GM19023 (cell line): ENCODE results near the gene DYNC1LI2.
"Not testable (repeated sequence)": the region's sequence is repeated elsewhere in the genome, so short reads cannot be mapped to it uniquely, and the experiment has no call there.

ENCODE experiments used
- ATAC-seq: cut with Tn5 transposase; IDR thresholded peaks from one replicate; pipeline ENCODE4 v1.9.1; 2021; ENCODE audit warnings: mild to moderate bottlenecking, moderate library complexity; ENCODE audit not compliant: unreplicated experiment

The DYNC1LI2 gene

GRCh38 chr16:66751303-66751991, at the start of gene DYNC1LI2:
Gene DYNC1LI2, minus strand, starts transcription at chr16:66751609. Its CDS starts 18 bp downstream, at chr16:66751591.
- peak; percentile 90 for ATAC-seq

- ATAC-seq: no peak
These were observed 49.4 kb upstream of the DYNC1LI2 start for GRCh38 chr16:66800856-66801255.

GRCh38 chr16:66798161-66798560, 46.8 kb upstream of the DYNC1LI2 start:
- ATAC-seq: no peak

- ATAC-seq: not testable (repeated sequence)
These were observed 42.6 kb upstream of the DYNC1LI2 start for GRCh38 chr16:66793984-66794383.

GRCh38 chr16:66790130-66790733, 38.8 kb upstream of the DYNC1LI2 start:
- ATAC-seq: no peak

GRCh38 chr16:66787427-66787826, 36.0 kb upstream of the DYNC1LI2 start:
- no peak for ATAC-seq

GRCh38 chr16:66786551-66786950, 35.1 kb upstream of the DYNC1LI2 start:
- no peak for ATAC-seq

GRCh38 chr16:66776457-66776856, 25.0 kb upstream of the DYNC1LI2 start:
- no peak for ATAC-seq

- no peak for ATAC-seq
These were observed 23.6 kb upstream of the DYNC1LI2 start for GRCh38 chr16:66774981-66775380.

- no peak for ATAC-seq
These were observed 6.7 kb upstream of the DYNC1LI2 start for GRCh38 chr16:66758086-66758485.

- no peak for ATAC-seq
These were observed 3.4 kb upstream of the DYNC1LI2 start for GRCh38 chr16:66754819-66755218.

- no peak for ATAC-seq
These were observed 2.8 kb upstream of the DYNC1LI2 start for GRCh38 chr16:66754211-66754610.

GRCh38 chr16:66752958-66753357, 1.5 kb upstream of the DYNC1LI2 start:
- ATAC-seq: no peak

GRCh38 chr16:66752379-66752778, 970 bp upstream of the DYNC1LI2 start:
- ATAC-seq: no peak

- no peak for ATAC-seq
These were observed 548 bp upstream of the DYNC1LI2 start for GRCh38 chr16:66751992-66752322.

GRCh38 chr16:66751053-66751302, 431 bp downstream of the DYNC1LI2 start:
- ATAC-seq: no peak

GRCh38 chr16:66750279-66751052, 943 bp downstream of the DYNC1LI2 start:
- no peak for ATAC-seq

GRCh38 chr16:66746682-66747081, 4.7 kb downstream of the DYNC1LI2 start:
- no peak for ATAC-seq

GRCh38 chr16:66746048-66746447, 5.4 kb downstream of the DYNC1LI2 start:
- ATAC-seq: no peak

GRCh38 chr16:66741950-66742808, 9.2 kb downstream of the DYNC1LI2 start:
- ATAC-seq: no peak

GRCh38 chr16:66741169-66741900, 10.1 kb downstream of the DYNC1LI2 start:
- no peak for ATAC-seq
